GM19193 (cell line): ENCODE measurements around the gene MYLK3.

ENCODE experiments used
- POLR2A ChIP-seq: IDR thresholded peaks from 4 replicates; pipeline ENCODE4 v1.6.1; 2011; ENCODE audit not compliant: insufficient read depth, insufficient read length; ENCODE audit errors: extremely low read depth

Gene MYLK3

GRCh38 chr16:46772463-46772862 lies 24.3 kb upstream of the MYLK3 start:
- TF ChIP-seq POLR2A: no peak

GRCh38 chr16:46768809-46769208 lies 20.7 kb upstream of the MYLK3 start:
- no peak for TF ChIP-seq POLR2A

GRCh38 chr16:46765050-46765449 lies 16.9 kb upstream of the MYLK3 start:
- no peak for TF ChIP-seq POLR2A

GRCh38 chr16:46763147-46763546 lies 15.0 kb upstream of the MYLK3 start:
- no peak for TF ChIP-seq POLR2A

- no peak for TF ChIP-seq POLR2A
Measured at GRCh38 chr16:46762583-46762982, 14.4 kb upstream of the MYLK3 start.

- TF ChIP-seq POLR2A: no peak
Measured at GRCh38 chr16:46759309-46759708, 11.2 kb upstream of the MYLK3 start.

GRCh38 chr16:46757339-46758050 lies 9.4 kb upstream of the MYLK3 start:
- no peak for TF ChIP-seq POLR2A

- TF ChIP-seq POLR2A: no peak
Measured at GRCh38 chr16:46756772-46757171, 8.6 kb upstream of the MYLK3 start.

GRCh38 chr16:46753015-46753414 lies 4.9 kb upstream of the MYLK3 start:
- TF ChIP-seq POLR2A: no peak

GRCh38 chr16:46751381-46751780 lies 3.2 kb upstream of the MYLK3 start:
- no peak for TF ChIP-seq POLR2A

GRCh38 chr16:46748775-46749705 lies 896 bp upstream of the MYLK3 start:
- no peak for TF ChIP-seq POLR2A

- no peak for TF ChIP-seq POLR2A
Measured at GRCh38 chr16:46746821-46747776, 1.0 kb downstream of the MYLK3 start.

GRCh38 chr16:46745617-46746016 lies 2.5 kb downstream of the MYLK3 start:
- TF ChIP-seq POLR2A: no peak

- no peak for TF ChIP-seq POLR2A
Measured at GRCh38 chr16:46743232-46743719, 4.9 kb downstream of the MYLK3 start.

- no peak for TF ChIP-seq POLR2A
Measured at GRCh38 chr16:46739934-46740333, 8.2 kb downstream of the MYLK3 start.
